ENCODE data around the gene CBFB.
"Not testable (repeated sequence)": the region's sequence is repeated elsewhere in the genome, so short reads cannot be mapped to it uniquely, and the experiment has no call there.

CBFB gene

DNA sequence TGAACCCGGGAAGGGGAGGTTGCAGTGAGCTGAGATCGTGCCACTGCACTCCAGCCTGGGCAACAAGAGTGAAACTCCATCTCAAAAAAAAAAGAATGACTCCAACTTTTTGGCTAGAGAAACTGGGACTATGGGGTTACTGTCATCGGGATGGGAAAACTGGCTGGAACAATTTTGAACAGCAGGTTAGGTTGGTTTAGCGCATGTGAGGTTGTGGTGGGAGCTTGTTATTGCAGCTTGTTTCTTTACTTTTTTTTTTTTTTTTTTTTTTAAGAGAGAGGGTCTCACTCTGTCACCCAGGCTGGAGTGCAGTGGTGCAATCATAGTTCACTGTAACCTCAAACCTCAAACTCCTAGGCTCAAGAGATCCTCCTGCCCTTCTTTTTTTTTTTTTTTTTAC is 12.6 kb downstream of the CBFB start:
- not testable (repeated sequence) for DNase-seq (ENCODE audit: low spot score)

DNA sequence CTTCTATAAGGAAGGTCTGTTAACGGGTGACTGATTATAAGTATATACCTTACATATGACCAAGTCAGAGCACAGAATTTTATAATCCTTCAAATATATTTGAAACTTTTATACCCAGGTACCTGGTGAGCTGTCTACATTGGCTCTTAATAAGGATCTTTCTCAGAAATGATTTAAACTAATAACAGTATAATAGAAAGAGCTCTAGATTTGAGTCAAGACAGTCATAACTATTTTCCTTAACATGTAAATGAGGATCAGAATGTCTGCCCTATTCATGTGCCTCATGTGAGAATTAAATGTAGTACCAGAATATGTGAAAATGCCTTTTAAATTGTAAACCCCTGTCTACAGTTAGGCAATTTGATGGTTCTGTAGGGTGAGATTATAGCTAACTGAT is 14.5 kb downstream of the CBFB start:
- no peak for DNase-seq (ENCODE audit: low spot score)

DNA sequence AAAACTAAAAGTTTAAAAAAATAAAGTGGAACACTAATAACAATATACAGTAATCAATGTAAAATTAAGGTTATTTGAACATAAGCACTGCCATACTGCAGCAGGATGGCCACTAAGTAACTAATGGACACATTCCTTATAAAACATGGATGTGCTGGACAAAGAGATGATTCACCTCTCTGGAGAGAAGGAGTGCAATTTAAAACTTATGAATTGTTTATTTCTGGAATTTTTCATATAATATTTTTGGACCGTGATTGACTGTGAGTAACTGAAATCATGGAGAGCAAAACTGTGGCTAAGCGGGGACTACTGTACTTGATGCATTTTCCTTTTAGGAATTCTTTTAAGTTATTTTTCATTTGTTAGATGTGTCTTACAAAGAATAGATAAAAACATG is 21.8 kb downstream of the CBFB start:
- no peak for DNase-seq (ENCODE audit: low spot score)

DNA sequence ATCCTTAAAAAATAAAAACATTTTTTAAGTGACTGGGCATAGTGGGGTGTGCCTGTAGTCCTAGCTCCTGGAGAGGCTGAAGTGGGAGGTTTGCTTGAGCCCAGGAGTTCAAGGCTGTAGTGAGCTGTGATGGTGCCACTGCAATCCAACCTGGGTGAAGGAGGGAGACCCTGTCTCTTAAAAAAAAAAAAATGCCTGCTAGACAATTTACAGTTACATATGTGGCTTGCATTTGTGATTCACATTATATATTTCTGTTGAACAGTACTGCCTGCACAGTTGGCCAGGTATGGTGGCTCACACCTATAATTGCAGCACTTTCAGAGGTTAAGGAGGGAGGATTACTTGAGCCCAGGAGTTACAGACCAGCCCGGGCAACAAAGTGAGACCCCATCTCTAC is 23.4 kb downstream of the CBFB start:
- DNase-seq (ENCODE audit: low spot score) = no peak

DNA sequence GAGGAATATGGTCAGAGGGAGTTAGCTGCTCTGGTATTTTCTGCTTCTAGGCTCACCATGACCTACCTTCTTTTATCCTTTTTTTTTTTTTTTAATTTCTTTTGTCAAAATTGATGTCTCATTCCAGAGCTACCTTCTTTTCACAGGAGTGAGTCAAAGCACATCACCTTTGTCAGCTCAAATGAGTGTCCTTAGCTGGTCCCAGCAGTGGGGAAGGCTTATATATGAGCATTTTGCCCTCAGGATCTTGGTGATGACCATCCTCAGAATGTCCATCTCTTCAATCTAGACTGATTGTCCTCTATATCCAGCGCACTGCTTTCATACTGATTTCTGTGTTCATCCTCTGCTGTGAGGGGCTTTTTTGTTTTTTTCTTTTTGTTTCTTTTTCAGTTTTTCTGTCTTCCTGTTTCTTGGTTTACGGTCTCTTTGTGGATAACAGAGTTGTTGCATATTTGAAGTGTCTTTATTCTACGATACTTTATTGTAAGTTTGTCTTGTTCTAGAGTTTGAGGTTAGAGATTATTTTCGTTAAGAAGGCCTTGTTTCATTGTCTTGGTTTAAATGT is 24.9 kb downstream of the CBFB start:
- DNase-seq (ENCODE audit: low spot score) = no peak

DNA sequence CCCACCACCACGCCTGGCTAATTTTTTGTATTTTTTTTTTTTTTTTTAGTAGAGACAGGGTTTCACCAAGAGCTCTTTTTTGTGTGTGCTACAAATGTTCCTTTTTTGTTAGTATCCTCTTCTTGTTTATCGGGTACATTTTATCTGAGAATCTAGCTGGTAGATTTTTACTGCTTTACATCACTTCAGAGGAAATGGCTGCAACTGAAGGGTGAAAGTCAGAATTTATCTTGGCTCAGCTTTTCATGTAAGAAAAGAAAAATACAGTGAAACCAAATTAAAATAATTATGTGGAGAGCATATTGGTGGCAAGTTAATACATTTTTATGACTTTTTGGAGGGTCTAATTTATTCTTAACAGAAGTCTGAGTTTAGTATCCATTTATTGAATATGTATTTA is 26.0 kb downstream of the CBFB start:
- no peak for DNase-seq (ENCODE audit: low spot score)

DNA sequence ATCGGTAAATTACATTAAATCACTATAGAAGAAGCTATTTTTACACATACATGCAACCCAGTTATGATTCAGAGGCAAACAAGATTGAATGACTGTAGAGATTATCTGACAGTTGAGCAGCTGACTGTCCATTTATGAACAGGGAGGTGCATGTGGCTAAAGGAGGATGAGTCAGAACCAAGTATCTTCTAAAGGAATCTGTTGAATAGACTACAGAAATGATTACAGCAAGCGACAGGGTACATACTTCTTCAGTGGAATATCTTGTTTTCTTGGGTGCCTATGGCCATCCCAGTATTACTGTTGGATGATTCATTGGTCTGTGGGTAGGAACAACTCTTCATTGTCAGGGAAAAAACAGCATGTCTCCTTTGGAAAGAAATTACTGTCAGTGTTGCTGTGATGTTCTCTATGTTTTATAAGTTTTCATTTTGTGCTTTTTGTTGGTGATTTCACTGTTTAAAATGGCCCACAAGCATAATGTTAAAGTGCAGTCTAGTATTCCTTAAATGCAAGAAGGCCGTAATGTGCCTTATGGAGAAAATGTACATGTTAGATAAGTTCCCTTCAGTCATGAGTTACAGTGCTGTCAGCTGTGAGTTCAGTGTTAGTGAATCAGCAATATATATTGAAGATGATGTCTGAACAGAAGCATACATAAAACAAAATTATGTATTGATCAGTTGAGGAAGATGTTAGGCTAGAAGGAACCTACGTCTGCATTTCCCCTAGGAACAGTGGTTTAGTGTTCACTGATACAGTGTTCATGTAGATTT is 27.0 kb downstream of the CBFB start:
- DNase-seq (ENCODE audit: low spot score) = peak; percentile 48

DNA sequence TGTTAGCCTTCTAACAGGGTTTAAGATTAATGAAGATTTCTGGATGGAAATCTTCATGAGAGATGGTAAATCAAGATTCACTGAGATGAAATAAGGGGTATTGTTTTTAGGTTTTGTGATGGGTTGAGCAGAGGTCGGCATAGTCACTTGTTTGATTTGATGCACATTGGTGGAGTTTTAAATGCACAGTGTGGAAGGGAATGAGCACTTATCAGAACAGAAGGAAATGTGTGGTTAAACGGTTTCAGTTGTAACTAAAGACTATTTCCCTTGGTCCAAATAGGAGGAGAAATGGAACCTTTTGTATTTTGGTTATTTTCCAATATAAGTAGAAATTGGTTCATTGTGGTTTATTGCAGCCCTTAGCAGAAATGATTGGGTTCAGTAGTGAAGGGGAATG is 34.1 kb downstream of the CBFB start:
- no peak for DNase-seq (ENCODE audit: low spot score)

DNA sequence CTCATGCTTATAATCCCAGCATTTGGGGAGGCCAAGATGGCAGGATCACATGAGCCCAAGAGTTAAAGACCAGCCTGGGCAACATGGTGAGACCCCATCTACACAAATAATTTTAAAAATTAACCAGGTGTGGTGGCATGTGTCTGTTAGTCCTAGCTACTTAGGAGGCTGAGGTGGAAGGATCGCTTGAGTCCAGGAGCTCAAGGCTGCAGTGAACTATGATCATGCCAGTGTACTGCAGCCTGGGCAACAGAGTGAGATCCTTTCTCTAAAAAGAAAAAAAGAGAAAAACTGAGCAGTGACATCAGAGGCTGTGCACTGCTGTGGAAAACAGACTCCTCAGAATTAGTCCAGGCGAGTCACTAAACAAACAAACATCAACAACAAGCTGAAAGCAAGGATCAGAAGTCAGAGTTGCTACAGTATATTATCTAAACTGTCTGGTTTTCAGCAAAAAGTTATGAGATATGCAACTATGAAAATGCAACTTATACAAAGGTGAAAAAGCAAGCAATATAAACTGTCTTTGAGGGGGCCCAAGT is 39.3 kb downstream of the CBFB start:
- no peak for DNase-seq (ENCODE audit: low spot score)

DNA sequence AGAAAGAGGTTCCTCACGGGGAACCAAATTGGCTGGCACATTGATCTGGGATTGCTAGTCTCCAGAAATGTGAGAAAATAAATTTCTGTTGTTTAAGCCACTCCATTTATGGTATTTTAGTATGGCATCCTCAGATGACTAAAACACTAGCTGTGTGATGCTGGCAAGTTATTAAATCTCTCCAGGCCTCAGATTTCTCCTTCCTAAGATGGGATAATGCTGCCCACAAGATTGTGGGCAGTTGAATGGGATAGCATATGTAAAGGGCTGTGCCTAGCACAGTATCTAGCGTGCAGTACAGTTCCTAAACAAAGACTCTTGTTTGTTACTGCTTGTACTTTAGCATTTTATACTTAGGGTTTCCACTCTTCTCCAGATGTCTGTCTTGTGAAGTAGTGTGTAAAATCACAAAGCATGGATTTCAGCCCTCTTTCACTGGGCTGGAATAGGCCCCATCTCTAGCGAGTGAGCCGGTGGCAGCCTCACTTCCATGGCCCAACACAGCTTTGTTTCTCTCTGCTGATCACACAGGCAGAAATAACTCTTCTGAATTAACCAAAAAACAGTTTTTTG is 42.6 kb downstream of the CBFB start:
- DNase-seq (ENCODE audit: low spot score) = peak; percentile 53

DNA sequence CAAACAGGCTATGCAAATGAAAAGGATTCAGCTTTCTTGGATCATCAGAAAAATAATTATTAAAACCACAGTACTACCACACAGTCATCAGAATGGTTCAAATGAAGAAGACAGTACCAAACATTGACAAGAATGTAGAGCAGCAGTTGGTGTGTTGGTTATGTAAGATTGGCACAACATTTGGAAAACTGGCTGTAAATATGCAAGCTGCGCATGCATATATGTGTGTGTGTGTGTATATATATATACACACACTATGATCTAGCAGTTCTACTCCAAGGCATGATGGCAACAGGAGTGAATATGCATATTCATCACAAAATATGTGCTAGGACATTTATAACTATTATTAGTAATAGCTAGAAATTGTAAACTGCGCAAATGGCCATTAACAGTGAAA is 46.4 kb downstream of the CBFB start:
- no peak for DNase-seq (ENCODE audit: low spot score)

DNA sequence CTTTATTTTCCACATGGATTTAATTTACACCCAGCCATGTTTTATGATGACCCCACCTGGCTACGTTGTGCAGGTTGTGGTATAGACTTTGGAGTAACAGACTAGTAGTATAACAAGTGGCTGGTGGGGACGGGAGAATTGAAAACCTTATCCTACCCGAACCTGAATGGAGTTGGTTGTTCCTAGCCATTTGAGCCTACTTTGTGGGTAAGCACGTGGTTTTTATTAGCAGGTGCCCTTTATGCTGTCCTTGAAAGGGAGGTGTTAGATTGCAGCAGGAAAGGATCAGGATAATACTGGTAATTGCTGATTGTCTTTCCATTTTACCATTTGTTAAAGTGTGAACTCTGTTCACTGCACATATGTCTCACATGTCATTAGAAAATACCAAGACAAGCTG is 48.9 kb downstream of the CBFB start:
- no peak for DNase-seq (ENCODE audit: low spot score)

DNA sequence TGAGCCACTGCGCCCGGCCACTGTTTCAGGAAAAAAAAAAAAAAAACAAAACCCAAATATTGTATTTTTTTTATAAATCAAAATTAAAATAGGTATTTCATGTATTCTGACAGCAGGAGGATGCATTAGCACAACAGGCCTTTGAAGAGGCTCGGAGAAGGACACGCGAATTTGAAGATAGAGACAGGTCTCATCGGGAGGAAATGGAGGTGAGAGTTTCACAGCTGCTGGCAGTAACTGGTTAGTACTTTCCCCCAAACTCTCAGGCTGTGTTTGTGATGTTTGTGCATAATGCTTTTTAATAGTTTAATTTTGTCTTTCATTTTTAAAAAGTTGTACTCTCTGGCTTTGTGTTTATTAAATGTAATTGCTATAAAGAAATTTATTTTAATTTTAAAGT is 53.2 kb downstream of the CBFB start:
- no peak for DNase-seq (ENCODE audit: low spot score)

DNA sequence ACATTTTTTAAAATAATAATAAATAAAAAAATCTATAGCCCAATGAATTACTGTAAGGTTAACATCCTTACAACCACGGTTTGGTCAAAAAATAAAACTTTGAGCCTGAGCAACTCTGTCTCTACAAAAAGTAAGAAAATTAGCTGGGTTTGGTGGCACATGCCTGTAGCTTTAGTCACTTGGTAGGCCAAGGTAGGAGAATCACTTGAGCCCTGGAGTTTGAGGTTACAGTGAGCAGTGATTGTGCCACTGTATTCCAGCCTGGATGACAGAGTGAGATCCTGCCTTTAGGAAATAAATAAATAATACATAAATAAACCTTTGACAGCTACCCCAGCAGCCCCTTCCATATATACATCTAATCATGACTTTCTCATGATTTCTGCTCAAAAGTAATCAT is 53.9 kb downstream of the CBFB start:
- no peak for DNase-seq (ENCODE audit: low spot score)

DNA sequence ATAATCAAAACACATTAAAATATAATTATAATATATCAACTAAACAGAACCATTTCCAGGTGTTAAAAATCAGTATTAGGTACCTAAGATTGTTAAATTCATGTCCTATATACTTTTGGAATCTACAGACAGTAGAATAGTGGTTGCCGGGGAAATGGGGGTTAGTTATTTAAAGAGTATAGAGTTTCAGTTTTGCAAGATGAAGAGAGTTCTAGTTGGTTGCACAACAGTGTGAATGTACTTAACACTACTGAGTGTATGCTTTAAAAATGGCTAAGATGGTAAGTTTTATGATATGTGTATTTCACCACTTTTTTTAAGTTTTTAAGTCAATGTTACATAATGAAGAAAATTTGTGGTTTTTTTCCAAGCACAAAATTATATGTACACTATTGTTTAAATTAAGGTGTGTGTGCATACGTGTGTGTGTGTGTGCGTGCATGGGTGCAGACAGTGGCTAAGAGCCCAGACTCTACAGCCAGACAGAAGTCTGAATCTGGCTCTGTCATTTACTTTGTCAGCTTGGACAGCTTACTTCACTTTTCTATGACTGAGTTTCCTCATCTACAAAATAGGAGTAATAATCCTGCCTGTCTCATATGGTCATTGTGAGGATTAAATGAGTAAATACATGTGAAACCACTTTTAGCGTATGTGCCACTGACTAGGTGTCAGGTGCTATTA is 55.5 kb downstream of the CBFB start:
- DNase-seq (ENCODE audit: low spot score) = no peak

DNA sequence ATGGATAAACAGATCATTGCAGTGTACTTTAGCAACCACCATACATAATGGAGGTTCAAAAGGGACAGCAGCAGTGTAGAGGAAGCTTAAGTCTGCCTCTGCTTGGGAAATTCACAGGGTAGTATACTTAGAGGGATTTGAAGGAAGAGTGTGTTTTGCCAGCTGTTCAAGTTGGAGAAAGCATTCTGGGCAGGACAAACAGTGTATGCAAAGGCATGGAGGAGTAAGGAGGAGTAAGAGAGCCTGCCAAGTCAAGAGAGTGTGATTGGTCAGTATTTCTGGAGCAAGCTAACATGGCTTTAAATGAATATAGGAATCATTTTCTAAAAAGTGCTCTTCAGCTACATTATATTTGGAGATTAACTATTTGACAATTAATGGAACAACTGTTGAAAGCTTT is 57.9 kb downstream of the CBFB start:
- DNase-seq (ENCODE audit: low spot score) = peak; percentile 19

DNA sequence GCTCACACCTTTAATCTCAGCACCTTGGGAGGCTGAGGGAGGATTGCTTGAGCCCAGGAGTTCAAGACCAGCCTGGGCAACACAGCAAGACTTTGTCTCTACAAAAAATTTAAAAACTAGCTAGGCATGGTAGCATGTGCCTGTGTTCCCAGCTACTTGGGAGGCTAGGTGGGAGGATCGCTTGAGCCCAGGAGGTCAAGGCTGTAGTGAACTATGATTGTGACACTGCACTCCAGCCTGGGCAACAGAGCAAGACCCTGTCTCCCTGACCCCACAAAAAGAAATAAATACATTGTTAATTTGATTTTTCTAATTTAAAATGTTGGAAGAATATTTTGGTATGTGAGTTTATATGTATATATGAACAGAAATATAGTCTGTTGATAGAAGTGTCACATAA is 58.3 kb downstream of the CBFB start:
- no peak for DNase-seq (ENCODE audit: low spot score)

DNA sequence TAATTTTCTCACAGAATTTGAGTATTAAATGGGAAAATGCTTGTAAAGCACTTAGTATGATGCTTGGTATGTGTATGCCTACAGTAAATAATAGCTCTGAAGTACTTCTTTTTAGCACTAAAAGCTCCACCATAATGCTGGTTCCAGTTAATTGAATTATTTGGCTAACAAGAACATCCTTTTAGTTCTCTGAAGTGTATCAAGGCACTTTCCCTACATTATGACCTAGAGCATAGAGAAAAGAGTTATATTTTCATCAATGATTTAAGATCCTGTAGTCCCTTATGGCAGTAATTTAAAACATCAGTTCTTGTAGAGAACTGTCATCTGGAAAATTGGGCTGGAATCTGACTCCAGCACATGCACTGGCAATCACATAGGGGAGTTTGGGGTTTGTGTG is 58.9 kb downstream of the CBFB start:
- DNase-seq (ENCODE audit: low spot score) = no peak

DNA sequence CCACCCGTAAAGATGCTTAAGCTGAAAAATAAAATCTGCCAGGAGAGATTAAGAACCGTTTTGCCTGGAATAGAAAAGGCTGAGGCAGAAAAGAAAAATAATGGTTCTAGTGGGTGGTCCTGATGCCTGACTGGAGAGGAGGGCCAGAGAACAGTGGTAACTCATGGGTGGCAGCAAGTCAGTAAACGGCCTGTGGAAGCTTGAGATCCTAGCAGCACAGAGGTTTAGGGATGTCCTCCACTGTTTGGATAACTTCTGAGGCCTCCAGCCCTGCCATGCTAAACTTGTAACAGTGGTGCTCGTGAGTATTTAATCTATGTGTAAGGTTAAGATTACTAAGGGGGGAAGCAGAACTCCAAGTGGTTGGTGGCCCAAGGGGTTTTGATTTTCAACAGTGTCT is 59.6 kb downstream of the CBFB start:
- no peak for DNase-seq (ENCODE audit: low spot score)

DNA sequence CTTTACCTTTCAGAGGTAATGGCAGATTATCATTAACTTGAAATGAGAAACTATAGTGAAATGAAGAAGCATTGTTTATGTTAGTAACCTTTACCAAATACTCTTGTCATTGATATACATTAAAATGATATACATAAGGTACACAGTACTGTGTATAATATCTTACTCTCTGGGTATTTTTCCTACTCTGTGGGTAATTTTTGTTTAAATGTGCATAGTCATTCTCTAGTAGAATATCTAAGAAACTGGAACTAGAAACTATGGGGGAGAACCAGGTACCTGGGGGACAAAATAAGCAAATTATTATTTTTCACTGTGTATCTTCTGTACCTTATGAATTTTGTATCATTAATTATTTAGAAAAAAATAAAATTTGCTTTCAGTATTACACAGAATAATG is 60.2 kb downstream of the CBFB start:
- no peak for DNase-seq (ENCODE audit: low spot score)

DNA sequence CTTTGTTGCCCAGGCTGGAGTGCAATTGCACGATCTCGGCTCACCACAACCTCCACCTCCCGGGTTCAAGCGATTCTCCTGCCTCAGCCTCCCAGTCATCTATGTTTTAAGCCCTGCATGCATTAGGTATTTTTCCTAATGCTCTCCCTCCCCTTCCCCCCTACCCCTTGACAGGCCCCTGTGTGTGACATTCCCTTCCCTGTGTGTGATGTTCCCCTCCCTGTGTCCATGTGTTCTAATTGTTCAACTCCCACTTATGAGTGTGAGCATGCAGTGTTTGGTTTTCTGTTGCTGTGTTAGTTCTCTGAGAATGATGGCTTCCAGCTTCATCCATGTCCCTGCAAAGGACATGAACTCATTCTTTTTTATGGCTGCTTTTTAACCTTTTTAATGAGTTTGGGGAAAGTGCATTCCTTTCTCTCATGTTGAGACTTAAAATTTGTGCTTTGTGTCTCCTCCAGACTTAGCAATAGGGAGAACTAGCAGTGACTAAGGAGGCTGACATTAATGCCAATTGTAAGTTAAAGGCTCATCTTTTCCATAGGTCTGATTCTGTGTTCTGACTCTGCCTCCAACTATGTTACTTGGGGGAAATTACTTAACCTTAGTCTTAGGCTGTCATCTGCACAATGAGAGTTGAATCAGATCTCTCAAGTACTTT is 63.1 kb downstream of the CBFB start:
- no peak for DNase-seq (ENCODE audit: low spot score)

DNA sequence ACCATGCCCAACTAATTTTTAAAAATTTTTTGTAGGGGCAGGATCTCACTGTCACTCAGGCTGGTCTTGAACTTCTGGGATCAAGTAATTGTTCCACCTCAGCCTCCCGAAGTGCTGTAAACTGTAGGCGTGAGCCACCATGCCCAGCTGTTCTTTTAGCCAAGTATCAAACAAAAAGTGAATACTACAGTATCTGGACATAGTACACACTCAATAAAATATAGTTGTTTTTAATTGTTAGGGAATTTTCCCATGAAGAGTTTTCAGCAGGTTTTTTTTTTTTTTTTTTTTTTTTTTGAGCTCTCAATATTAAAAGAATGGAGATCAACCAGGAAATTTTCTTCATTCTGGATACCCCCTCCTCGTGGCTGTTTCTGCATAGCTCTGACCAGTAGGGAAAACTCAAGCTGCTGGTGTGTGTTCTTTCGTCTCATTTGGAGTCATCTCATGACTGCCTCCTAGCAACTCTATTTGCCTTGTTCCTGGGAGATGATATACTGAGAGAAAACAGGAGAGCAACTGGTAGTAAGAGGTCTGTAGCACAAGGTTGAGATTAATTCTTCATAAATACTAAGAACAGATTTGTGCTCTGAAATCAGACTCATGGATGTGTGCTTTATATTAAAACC is 64.3 kb downstream of the CBFB start:
- no peak for DNase-seq (ENCODE audit: low spot score)
